GM12878 (cell line): ENCODE results near the gene DAD1. TPM values are rescaled to one million over a fixed set of nuclear protein-coding genes. Genes with fewer than 3 reads are reported as not detected.

Source experiments
- ATAC-seq: fragments of 200-7000 bp; cut with Tn5 transposase; 3 replicates; pipeline ENCODE4 v1.9.1; 2020; ENCODE audit warnings: mild to moderate bottlenecking, moderate library complexity
- BruUV-seq: library from RNA; stranded (reverse); fragments of 400-500 nt; replicated peaks from 2 replicates; lab custom pipeline; 2021; lab: Mats Ljungman, UMichigan
- CTCF ChIA-PET: fragments of 300-600 bp; sonication (Branson Sonifier 250); formaldehyde crosslinking; extraction: SDS; loops from one replicate; lab custom pipeline; 2021; ENCODE audit warnings: inconsistent platforms; lab: Yijun Ruan, JAX
- POLR2A ChIA-PET: fragments of 350-600 bp; formaldehyde crosslinking; extraction: SDS; loops from one replicate; lab custom pipeline; 2021; ENCODE audit warnings: inconsistent platforms; lab: Charles Lee
- RAD21 ChIA-PET: fragments of 300-600 bp; sonication (Branson Sonifier 250); formaldehyde crosslinking; loops from one replicate; lab custom pipeline; 2023; ENCODE audit warnings: antibody characterized with exemption; ENCODE audit not compliant: unreplicated experiment; lab: Charles Lee
- SMC1A ChIA-PET: fragments of 300-600 bp; sonication (Branson Sonifier 250); formaldehyde crosslinking; loops from one replicate; lab custom pipeline; 2023; ENCODE audit not compliant: unreplicated experiment, uncharacterized antibody; lab: Charles Lee
- DNase-seq: peaks from one replicate; pipeline ENCODE4 v3.0.0-alpha.2; 2011; ENCODE audit warnings: low read depth, low spot score
- FAIRE-seq: peaks from 3 replicates; lab custom pipeline; 2011; peaks lifted over from hg19 to GRCh38; lab: Jason Lieb, UNC
- H2AFZ ChIP-seq: 2 replicates; pipeline ENCODE4 v1.6.0; 2011; ENCODE audit warnings: low read depth, low read length, control low read depth; ENCODE audit not compliant: control insufficient read depth
- H3K27ac ChIP-seq: 2 replicates; pipeline ENCODE4 v1.5.1; 2011; ENCODE audit warnings: control low read depth; ENCODE audit not compliant: control insufficient read depth, insufficient read depth
- H3K27me3 ChIP-seq, 2 experiments: replicated peaks in 1 of 2; 2 replicates each; pipeline versions ENCODE4 v1.6.0 to v1.6.1; 2011; ENCODE audit warnings: low read length in 1 of 2; ENCODE audit not compliant: control insufficient read depth in 2 of 2, insufficient read depth in 2 of 2
- H3K36me3 ChIP-seq, 2 experiments: 2 replicates each; pipeline ENCODE4 v1.5.1; 2011; ENCODE audit warnings: low read length in 1 of 2; ENCODE audit not compliant: control insufficient read depth in 2 of 2, insufficient read depth in 2 of 2
- H3K4me1 ChIP-seq: 2 replicates; pipeline ENCODE4 v1.6.1; 2011; ENCODE audit warnings: mild to moderate bottlenecking, low read length, moderate library complexity, mixed read lengths; ENCODE audit not compliant: control insufficient read depth, insufficient read depth
- H3K4me2 ChIP-seq: 2 replicates; pipeline ENCODE4 v1.6.0; 2011; ENCODE audit warnings: control low read depth; ENCODE audit not compliant: control insufficient read depth, insufficient read depth
- H3K4me3 ChIP-seq: fragments of 200-600 bp; sonication (generic); 2 replicates; pipeline ENCODE4 v1.5.1; 2016
- H3K79me2 ChIP-seq: 2 replicates; pipeline ENCODE4 v1.6.0; 2011; ENCODE audit warnings: low read length; ENCODE audit not compliant: control insufficient read depth, insufficient read depth
- H3K9ac ChIP-seq: 2 replicates; pipeline ENCODE4 v1.8.0; 2011; ENCODE audit warnings: low read length, control low read depth, mixed read lengths; ENCODE audit not compliant: control insufficient read depth, insufficient read depth
- H3K9me3 ChIP-seq: replicated peaks from 3 replicates; pipeline ENCODE4 v1.5.1; 2011; ENCODE audit warnings: mild to moderate bottlenecking, low read length; ENCODE audit not compliant: control insufficient read depth, insufficient read depth
- H4K20me1 ChIP-seq: 2 replicates; pipeline ENCODE4 v1.6.0; 2011; ENCODE audit not compliant: control insufficient read depth, insufficient read depth
- BCL3 ChIP-seq: IDR thresholded peaks from 2 replicates; pipeline ENCODE4 v1.6.1; 2011; ENCODE audit warnings: borderline replicate concordance, low read depth, mild to moderate bottlenecking, moderate library complexity, low read length; ENCODE audit not compliant: insufficient read depth, poor library complexity, severe bottlenecking
- E2F8 ChIP-seq: fragments of 450-650 bp; IDR thresholded peaks from 2 replicates; pipeline ENCODE4 v1.6.1; 2018; ENCODE audit warnings: mild to moderate bottlenecking, low read depth, moderate library complexity; ENCODE audit not compliant: partially characterized antibody
- EGR1 ChIP-seq, 2 experiments: IDR thresholded peaks; 1 replicate in 1 of 2; 2 replicates in 1 of 2; pipeline ENCODE4 v1.6.1; 2011 to 2012; ENCODE audit warnings: low read depth in 2 of 2, low read length in 2 of 2, borderline replicate concordance in 1 of 2, mild to moderate bottlenecking in 1 of 2, moderate library complexity in 1 of 2
- FOXM1 ChIP-seq: IDR thresholded peaks from 2 replicates; pipeline ENCODE4 v1.6.1; 2012; ENCODE audit warnings: low read depth, mild to moderate bottlenecking, inconsistent platforms, low read length, moderate library complexity
- HDGF ChIP-seq: fragments of 450-650 bp; IDR thresholded peaks from 2 replicates; pipeline ENCODE4 v1.6.1; 2016; ENCODE audit warnings: antibody characterized with exemption
- JUND ChIP-seq: IDR thresholded peaks from 2 replicates; pipeline ENCODE4 v1.6.1; 2012; ENCODE audit warnings: low read depth, mild to moderate bottlenecking, low read length, improper control_type of control experiment, moderate library complexity
- NR2C2 ChIP-seq: IDR thresholded peaks from 2 replicates; pipeline ENCODE4 v1.6.1; 2011; ENCODE audit warnings: borderline replicate concordance, low read depth; ENCODE audit not compliant: control insufficient read depth, insufficient read length
- POLR2A ChIP-seq: IDR thresholded peaks from 2 replicates; pipeline ENCODE4 v1.6.1; 2011; ENCODE audit warnings: low read depth, mild to moderate bottlenecking, low read length
- STAT1 ChIP-seq: fragments of 450-650 bp; conservative IDR thresholded peaks from 2 replicates; pipeline ENCODE4 v1.6.1; 2014; ENCODE audit warnings: antibody characterized with exemption, mild to moderate bottlenecking
- ZNF622 ChIP-seq: fragments of 450-650 bp; IDR thresholded peaks from 2 replicates; pipeline ENCODE4 v1.6.1; 2017; ENCODE audit warnings: mild to moderate bottlenecking, inconsistent platforms
- WGBS: methylation state at CpG from one replicate; pipeline ENCODE4 v1.1.6; 2016; ENCODE audit warnings: low lambda C conversion rate; ENCODE audit not compliant: insufficient replicate concordance, insufficient coverage; ENCODE audit errors: missing lambda C conversion rate; 5-methylcytosine and 5-hydroxymethylcytosine counted together
- in situ Hi-C: fragments of 300-500 bp; cut with MboI; formaldehyde crosslinking; loops from 9 replicates; pipeline ENCODE4 v1.14.3; 2018; ENCODE audit warnings: mixed read lengths
- intact Hi-C: fragments of 100-400 bp; cut with micrococcal nuclease; formaldehyde crosslinking; loops from one replicate; pipeline ENCODE4 v1.14.2; 2022; ENCODE audit not compliant: unreplicated experiment
- polyA plus RNA-seq, 11 experiments: library from polyadenylated mRNA; depleted of rRNA in 4 of 11; unstranded in 6 of 11; stranded (reverse) in 5 of 11; fragments of >200 nt; fragmentation: Nextera tagmentation in 4 of 11; fragmentation: Illumina TruSeq in 1 of 11; extraction: Ambion mirVana in 4 of 11; extraction: Trizol in 1 of 11; gene quantifications; 1 replicate in 1 of 11; 2 replicates in 10 of 11; pipeline versions ENCODE4 v1.2.1 to v1.2.3, GENCODE V29; 2011 to 2016; ENCODE audit warnings: inconsistent platforms in 2 of 11, missing spikeins in 2 of 11, low read depth in 1 of 11
- total RNA-seq, 4 experiments: library from RNA; depleted of rRNA in 3 of 4; stranded (reverse); fragments of >200 nt in 3 of 4; fragmentation: Illumina TruSeq in 1 of 4; extraction: Trizol in 1 of 4; gene quantifications; 2 replicates each; pipeline versions ENCODE4 v1.2.1 to v1.2.3, GENCODE V29; 2013 to 2021

Gene DAD1
- total and polyA plus RNA-seq, 10 of the 15 experiments (the other 5 are each of a cell fraction or from before 2014, with no cell fraction given): 161 to 920 (median 319) TPM

GRCh38 chr14:22569106-22569736 is 19.8 kb downstream of the DAD1 start:
- no peak for DNase-seq
- Histone ChIP-seq H3K27me3 (no peaks in the 10 kb centered on the region), H3K9ac (peak overlapping the region; percentile 65), H3K27ac (peak overlapping the region; percentile 97), H3K4me1 (peaks cover 54% of the 10 kb centered on the region), H3K9me3 (no peaks in the 10 kb centered on the region), H2AFZ (no peak overlapping the region), H3K4me2 (peak overlapping the region; percentile 67), H3K36me3 (peaks cover 0 to 6% of the 10 kb centered on the region in 2 experiments; a peak in 2 of 4 replicates), H3K4me3 (no peak overlapping the region), H3K79me2 (peaks cover 33% of the 10 kb centered on the region), H4K20me1 (no peaks in the 10 kb centered on the region)
- ChIA-PET POLR2A (interaction anchor here (0.7 to 5.3 kb wide), 13 partner anchors 10 to 248 kb away, joined by 3 to 74 read pairs (median 3); no protein-coding TSS in a partner anchor), SMC1A (interaction anchor here (0.7 to 6.6 kb wide), 54 partner anchors 9 to 301 kb away, joined by 3 to 134 read pairs (median 8); partner anchors contain the start of genes DAD1, OXA1L and SLC7A7), RAD21 (interaction anchor here (0.9 to 11.3 kb wide), 56 partner anchors 8 to 351 kb away, joined by 3 to 190 read pairs (median 10); partner anchors contain the start of genes ABHD4, DAD1 and OXA1L), CTCF (interaction anchor here (0.6 to 12.5 kb wide), 67 partner anchors 9 to 408 kb away, joined by 3 to 236 read pairs (median 9); partner anchors contain the start of genes ABHD4, DAD1, LRP10 and OR6J1)
- 63% methylated on average over 6 of the region's 6 CpGs for WGBS
- no peak for FAIRE-seq
- BruUV-seq: no TSS peak
- intact Hi-C loops: no loop called here
- ATAC-seq: no peak
- in situ Hi-C loops: loop anchor here (5.0 kb wide), 2 partner anchors 177 to 252 kb away; no protein-coding TSS in a partner anchor
- 0 out of 2 replicates have a peak, but pooled peaks have one; percentile 8 for TF ChIP-seq HDGF
- TF ChIP-seq STAT1: no peak

- Histone ChIP-seq H3K27ac (peak overlapping the region; percentile 97), H3K9me3 (no peaks in the 10 kb centered on the region), H3K27me3 (no peaks in the 10 kb centered on the region), H3K4me2 (peak overlapping the region; percentile 61), H2AFZ (no peak overlapping the region), H4K20me1 (no peaks in the 10 kb centered on the region), H3K79me2 (peaks cover 35% of the 10 kb centered on the region), H3K4me3 (0 out of 2 replicates have a peak overlapping the region, but pooled peaks have one; percentile 4), H3K9ac (peak overlapping the region; percentile 8), H3K4me1 (peaks cover 72% of the 10 kb centered on the region), H3K36me3 (peaks cover 0 to 6% of the 10 kb centered on the region in 2 experiments; a peak in 1 of 4 replicates)
- FAIRE-seq (no peak), ATAC-seq (peak; percentile 2), DNase-seq (no peak)
- in situ Hi-C loops (loop anchor here (5.0 kb wide), 2 partner anchors 175 to 250 kb away; no protein-coding TSS in a partner anchor), intact Hi-C loops (no loop called here)
- CTCF ChIA-PET: interaction anchor here (0.8 to 12.5 kb wide), 18 partner anchors 7 to 285 kb away, joined by 3 to 236 read pairs (median 4); no protein-coding TSS in a partner anchor
- POLR2A ChIA-PET: interaction anchor here (0.5 to 5.3 kb wide), 13 partner anchors 9 to 652 kb away, joined by 3 to 74 read pairs (median 4); no protein-coding TSS in a partner anchor
- SMC1A ChIA-PET: interaction anchor here (0.7 to 6.2 kb wide), 21 partner anchors 7 to 247 kb away, joined by 3 to 134 read pairs (median 5); no protein-coding TSS in a partner anchor
- RAD21 ChIA-PET: interaction anchor here (0.7 to 11.3 kb wide), 21 partner anchors 7 to 248 kb away, joined by 3 to 190 read pairs (median 5); no protein-coding TSS in a partner anchor
- no TSS peak for BruUV-seq
- 0% methylated on average over 1 of the region's 1 CpG for WGBS
- TF ChIP-seq FOXM1 (0 out of 2 replicates have a peak, but pooled peaks have one; percentile 3), JUND (no peak), EGR1 (IDR thresholded peaks at IDR 0.05; ENCODE audit: borderline replicate concordance in 1 of 2, low read depth in 2 of 2, low read length in 2 of 2) (no peak), ZNF622 (no peak), NR2C2 (no peak), E2F8 (no peak), BCL3 (no peak), POLR2A (no peak)
These were observed 21.6 kb downstream of the DAD1 start for GRCh38 chr14:22567437-22567836.
